ENCODE measurements around the gene SHISA8.
A peak's percentile ranks its signal among the peaks of the same experiment; 100 is the strongest.
"Not testable (repeated sequence)": the region's sequence is repeated elsewhere in the genome, so short reads cannot be mapped to it uniquely, and the experiment has no call there.

SHISA8 gene

GRCh38 chr22:41899110-41899509, 15.8 kb downstream of the SHISA8 start:
- no peak for DNase-seq (ENCODE audit: low read depth)

DNA sequence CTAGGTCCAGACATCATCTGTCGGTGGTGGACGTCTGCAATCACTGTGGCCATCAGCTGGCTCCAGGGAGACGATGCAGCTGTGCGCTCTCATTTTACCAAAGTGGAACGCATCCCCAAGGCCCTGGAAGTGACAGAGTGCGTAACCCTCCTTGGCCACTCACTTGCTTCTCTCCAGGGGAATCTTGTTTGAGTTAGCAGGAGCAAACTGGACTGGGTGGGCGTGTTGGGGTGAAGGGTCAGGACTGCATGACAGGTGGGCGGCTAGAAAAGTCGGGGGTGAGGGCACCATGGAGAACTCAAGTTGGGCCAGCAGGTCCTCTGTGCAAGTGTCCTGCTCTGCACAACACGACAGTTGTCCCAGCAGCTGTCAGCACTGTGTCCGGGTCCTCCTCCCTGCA, 16.2 kb downstream of the SHISA8 start:
- no peak for DNase-seq (ENCODE audit: low read depth)

DNA sequence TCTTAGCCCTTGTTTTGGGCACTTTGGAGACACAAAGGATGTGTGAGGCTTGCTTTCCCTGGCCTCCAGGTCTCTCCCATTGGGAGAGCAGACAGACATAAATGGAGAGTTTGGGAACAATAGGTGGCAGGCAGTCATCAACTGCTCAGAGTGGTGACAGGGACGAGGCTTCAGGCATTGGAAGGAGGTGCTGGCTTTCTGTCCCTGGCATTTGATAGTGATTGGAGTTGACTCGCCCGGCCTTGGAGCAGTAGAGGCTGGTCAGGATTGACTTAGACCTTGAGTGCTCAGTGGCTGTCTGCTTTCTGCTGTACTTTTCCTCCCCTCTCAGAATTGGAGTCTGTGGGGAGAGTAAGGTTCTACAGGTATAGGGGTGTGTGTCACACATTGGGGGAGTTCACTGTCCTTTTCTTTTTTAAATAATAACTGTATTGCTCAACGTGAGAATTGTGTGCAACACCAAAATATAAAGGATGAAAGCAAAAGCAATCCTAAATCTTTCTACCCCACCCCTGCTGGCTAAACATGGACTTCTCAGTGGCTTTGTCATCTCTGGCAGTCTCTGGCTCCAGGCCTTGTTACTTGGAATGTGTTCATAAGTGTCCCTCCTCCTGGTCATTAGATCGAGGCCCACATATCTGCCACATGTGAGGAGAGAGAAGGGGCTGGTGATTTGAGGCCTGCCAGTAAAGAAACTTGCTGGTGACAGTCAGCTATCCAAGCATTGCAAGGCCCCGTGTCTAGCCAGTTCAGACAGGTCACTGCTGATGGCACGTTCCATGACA, 21.1 kb downstream of the SHISA8 start:
- DNase-seq (ENCODE audit: low read depth): no peak

DNA sequence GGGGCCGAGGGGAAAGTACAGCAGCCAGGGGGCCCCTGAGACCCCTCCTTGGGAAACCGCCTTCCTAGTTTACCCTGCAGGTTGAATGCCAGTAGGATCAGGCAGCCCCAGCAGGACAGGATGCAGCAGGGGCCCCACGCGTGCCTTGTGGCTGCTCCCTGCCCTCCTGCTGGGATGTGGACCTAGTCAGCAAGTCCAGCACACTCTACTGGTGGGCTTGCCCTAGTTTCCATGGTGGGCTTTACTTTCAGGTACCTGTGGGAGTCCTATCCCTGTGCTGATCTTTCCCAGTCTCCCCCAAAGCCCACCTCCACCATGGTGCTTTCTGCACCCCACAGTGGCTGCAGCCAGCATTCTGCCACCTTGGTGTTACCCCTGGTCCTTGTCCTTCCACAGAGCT, 22.2 kb downstream of the SHISA8 start:
- DNase-seq (ENCODE audit: low read depth): no peak

- no peak for DNase-seq (ENCODE audit: low read depth)
Measured at GRCh38 chr22:41891407-41891806, 23.5 kb downstream of the SHISA8 start.

DNA sequence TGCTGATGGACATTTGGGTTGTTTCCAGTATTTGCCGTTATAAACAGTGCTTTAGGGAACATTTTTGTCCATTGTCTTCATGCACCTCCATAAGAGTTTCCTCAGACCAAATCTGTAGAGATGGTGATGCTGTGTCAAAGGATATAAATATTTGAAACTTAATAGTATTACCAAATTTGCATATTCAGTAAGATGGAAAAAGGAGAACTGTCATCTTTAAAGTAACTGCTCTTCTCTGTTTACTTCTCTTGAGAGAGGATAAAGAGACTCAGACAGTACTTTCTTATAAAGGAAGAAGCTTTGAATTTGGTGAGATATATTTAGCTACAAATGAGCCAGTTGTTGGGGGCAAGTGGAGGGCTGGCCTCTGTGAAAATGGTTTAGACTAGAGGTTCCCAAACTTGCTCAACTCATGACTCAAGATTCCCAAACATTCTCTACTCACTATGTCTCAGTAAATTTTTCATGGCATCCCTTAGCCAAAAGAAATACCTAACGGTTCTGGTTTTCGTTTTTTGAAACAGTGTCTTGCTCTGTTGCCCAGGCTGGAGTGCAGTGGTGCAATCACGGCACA, 26.2 kb downstream of the SHISA8 start:
- no peak for DNase-seq (ENCODE audit: low read depth)

DNA sequence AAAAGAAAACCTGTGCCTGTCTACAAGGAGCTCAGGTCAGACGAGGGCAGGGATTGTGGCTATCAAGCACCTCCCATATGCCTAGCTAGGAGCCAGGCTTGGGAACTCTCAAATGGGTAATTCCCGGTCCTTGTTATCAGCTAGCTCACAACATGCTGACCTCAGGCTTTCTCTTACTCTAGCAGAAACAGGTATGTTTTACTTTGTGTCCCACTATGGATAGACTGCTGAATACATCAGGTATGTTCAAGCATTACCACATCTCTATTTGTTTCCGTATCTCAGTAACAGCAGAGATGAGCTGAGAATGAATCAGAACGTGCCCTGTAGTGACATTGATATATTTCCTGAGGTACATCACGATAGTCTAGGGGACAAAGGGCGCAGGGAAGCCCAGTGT, 29.4 kb downstream of the SHISA8 start:
- DNase-seq (ENCODE audit: low read depth): no peak

DNA sequence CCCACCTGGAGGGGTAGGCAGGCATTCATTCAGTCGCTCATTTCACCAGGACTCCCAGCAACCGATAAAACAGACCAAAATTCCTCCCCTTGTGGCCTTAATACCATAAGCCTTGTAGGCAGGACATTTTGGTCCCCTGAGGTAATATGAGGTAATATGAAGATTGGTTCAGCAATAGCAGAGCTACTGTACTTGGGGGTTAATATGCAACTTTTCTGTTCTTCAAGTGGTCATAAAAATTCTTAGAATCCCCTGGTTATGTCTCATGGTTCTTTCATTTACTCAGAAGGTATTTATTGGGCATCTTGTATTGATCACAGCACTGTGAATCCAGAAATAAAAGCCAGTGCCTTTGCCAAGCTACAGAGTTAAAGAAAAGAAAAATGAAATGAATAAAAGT, 29.8 kb downstream of the SHISA8 start:
- no peak for DNase-seq (ENCODE audit: low read depth)

- DNase-seq (ENCODE audit: low read depth): no peak
Measured at GRCh38 chr22:41883400-41883799, 31.5 kb downstream of the SHISA8 start.

- no peak for DNase-seq (ENCODE audit: low read depth)
Measured at GRCh38 chr22:41880653-41881052, 34.2 kb downstream of the SHISA8 start.

DNA sequence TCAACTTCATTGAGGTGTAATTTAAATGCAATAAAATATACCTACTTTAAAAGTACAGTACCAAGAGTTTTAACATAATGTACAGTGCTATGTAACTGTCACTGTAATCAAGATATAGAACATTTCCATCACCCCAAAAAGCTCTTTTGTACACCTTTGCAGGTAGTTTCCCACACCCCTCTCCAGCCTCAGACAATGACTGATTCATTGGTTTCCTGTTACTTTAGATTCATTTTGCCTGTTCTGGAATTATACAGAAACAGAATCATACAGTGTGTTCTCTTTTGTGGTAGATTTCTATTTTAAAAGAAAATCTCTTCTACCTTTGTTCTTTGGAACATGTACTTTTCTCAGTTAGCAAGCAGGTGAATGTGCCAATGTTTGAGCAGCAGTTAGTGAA, 38.2 kb downstream of the SHISA8 start:
- no peak for DNase-seq (ENCODE audit: low read depth)

GRCh38 chr22:41876275-41876674, 38.6 kb downstream of the SHISA8 start:
- DNase-seq (ENCODE audit: low read depth): no peak

GRCh38 chr22:41875531-41876270, 39.2 kb downstream of the SHISA8 start:
- no peak for DNase-seq (ENCODE audit: low read depth)

- DNase-seq (ENCODE audit: low read depth): no peak
Measured at GRCh38 chr22:41874090-41874489, 40.8 kb downstream of the SHISA8 start.

- DNase-seq (ENCODE audit: low read depth): no peak
Measured at GRCh38 chr22:41873391-41873790, 41.5 kb downstream of the SHISA8 start.

DNA sequence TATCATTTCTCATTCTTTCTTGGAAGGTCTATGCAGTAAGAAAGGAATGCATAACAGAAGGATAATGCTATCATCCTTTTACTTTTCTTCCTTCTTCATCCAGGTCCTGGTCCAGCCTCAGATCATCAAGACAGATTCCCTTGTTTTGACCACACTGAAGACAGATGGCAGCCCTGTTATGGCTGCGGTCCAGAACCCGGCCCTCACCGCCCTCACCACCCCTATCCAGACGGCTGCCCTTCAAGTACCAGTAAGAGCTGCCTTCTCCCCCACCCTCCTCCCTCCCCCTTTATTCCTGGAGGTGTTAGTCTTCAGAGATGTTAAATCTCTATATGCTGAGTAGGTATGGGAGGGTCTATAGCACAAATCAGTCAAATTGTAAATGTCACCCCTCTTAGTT, 44.1 kb downstream of the SHISA8 start:
- no peak for DNase-seq (ENCODE audit: low read depth)

DNA sequence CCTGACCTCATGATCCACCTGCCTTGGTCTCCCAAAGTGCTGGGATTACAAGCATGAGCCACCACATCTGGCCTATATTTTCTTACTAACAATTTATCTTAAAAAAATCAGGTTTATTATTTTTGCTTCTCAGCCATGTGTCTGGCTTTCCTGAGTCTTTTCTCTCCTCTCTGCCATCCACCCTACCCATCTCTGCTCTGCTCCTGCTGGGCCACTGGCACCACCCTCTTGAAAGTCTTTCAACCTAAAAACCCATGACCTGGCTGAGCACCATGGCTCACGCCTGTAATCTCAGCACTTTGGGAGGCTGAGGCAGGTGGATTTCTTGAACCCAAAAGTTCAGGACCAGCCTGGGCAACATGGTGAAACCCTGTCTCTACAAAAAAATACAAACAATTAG, 44.8 kb downstream of the SHISA8 start:
- not testable (repeated sequence) for DNase-seq (ENCODE audit: low read depth)

DNA sequence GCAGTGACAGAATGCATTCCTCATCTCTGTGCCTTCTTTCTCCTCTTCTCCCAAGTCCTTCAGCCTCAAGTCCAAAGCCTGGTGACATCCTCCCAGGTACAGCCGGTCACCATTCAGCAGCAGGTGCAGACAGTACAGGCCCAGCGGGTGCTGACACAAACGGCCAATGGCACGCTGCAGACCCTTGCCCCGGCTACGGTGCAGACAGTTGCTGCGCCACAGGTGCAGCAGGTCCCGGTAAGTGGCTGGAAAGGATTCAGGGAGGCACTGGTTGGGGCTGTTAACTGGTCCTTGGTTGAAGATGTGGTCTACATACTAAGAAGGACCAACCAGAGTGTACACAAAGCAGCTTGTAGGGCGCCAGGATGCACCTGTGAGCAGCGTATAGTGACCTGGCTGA, 46.3 kb downstream of the SHISA8 start:
- DNase-seq (ENCODE audit: low read depth): no peak

DNA sequence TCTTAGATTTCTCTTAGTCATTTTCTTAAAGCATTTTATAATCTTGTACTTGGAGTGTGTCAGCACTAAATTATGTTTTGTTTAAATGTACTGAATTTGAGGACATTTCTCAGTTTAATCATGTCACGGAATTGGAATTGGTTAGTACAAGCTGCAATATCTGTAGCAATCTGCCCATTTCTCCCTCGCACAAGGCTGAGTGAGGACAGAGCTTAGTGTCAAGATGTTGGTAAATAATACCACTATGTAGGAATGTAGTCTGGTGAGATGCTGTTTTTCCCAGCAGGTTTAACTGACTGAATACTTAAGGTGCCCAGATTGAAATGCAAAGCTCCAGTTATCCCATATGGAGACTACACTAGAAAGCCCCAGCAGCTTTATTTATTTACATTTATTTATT, 51.4 kb downstream of the SHISA8 start:
- no peak for DNase-seq (ENCODE audit: low read depth)

- DNase-seq (ENCODE audit: low read depth): peak; percentile 28
Measured at GRCh38 chr22:41862530-41863266, 52.2 kb downstream of the SHISA8 start.

- DNase-seq (ENCODE audit: low read depth): peak; percentile 6
Measured at GRCh38 chr22:41862160-41862529, 52.7 kb downstream of the SHISA8 start.
